ENCODE results near the gene FSTL3. TPM values are rescaled to one million over a fixed set of nuclear protein-coding genes. Genes with fewer than 3 reads are reported as not detected.
"Not testable (repeated sequence)": the region's sequence is repeated elsewhere in the genome, so short reads cannot be mapped to it uniquely, and the experiment has no call there.

Gene FSTL3
- total and polyA plus RNA-seq, 12 donors: 87.4 to 464 (median 176) TPM

GRCh38 chr19:728011-728410, 51.8 kb downstream of the FSTL3 start:
- no peaks in the 10 kb centered on the region for H3K27me3 ChIP-seq
- no peaks in the 10 kb centered on the region for H3K36me3 ChIP-seq (replicated peaks in 1 of 2)
- no peaks in the 10 kb centered on the region for H3K9me3 ChIP-seq (replicated peaks in 1 of 3)
- no peak overlapping the region for H3K4me3 ChIP-seq
- intact Hi-C loops (cut with DNase I): no loop called here
- peak in 6 of 7 donors; percentile 54 to 85 (median 65) for DNase-seq
- H3K4me1 ChIP-seq (replicated peaks in 1 of 2): peaks cover 0 to under 1% of the 10 kb centered on the region in 2 donors
- TF ChIP-seq POLR2A (IDR thresholded peaks at IDR 0.05) (no peak), CTCF (IDR thresholded peaks at IDR 0.05) (no peak)
- H3K27ac ChIP-seq: peak overlapping the region in 3 of 5 donors; percentile 46 to 88 (median 73)
- WGBS, 4 donors: 65 to 72% (median 67%) methylated on average over 12 to 26 of the region's 26 CpGs

GRCh38 chr19:729564-729963, 53.4 kb downstream of the FSTL3 start:
- intact Hi-C loops (cut with DNase I); H3K9me3 ChIP-seq (replicated peaks in 1 of 3); H3K4me3 ChIP-seq; H3K36me3 ChIP-seq (replicated peaks in 1 of 2); H3K4me1 ChIP-seq (replicated peaks in 1 of 2); H3K27me3 ChIP-seq; DNase-seq: not testable (repeated sequence)
- 89 to 98% (median 93%) methylated on average over 6 to 15 of the region's 15 CpGs for WGBS, 4 donors
- H3K27ac ChIP-seq: peak overlapping the region in 1 of 5 donors; percentile 52

GRCh38 chr19:729965-730668, 53.9 kb downstream of the FSTL3 start:
- DNase-seq: no peak
- H3K27ac ChIP-seq: peak overlapping the region in 1 of 5 donors; percentile 52
- no peaks in the 10 kb centered on the region for H3K4me1 ChIP-seq (replicated peaks in 1 of 2)
- no peaks in the 10 kb centered on the region for H3K36me3 ChIP-seq (replicated peaks in 1 of 2)
- H3K4me3 ChIP-seq: no peak overlapping the region
- 67 to 81% (median 76%) methylated on average over 13 to 14 of the region's 14 CpGs for WGBS, 4 donors
- no peak for TF ChIP-seq POLR2A (IDR thresholded peaks at IDR 0.05)
- no peak for TF ChIP-seq CTCF (IDR thresholded peaks at IDR 0.05)
- intact Hi-C loops (cut with DNase I): loop anchor here (5.0 to 10.0 kb wide), 2 partner anchors 63 to 135 kb away; no protein-coding TSS in a partner anchor
- H3K9me3 ChIP-seq (replicated peaks in 1 of 3): no peaks in the 10 kb centered on the region
- H3K27me3 ChIP-seq: no peaks in the 10 kb centered on the region

- Histone ChIP-seq H3K27me3 (no peaks in the 10 kb centered on the region), H3K4me1 (replicated peaks in 1 of 2) (no peaks in the 10 kb centered on the region), H3K4me3 (no peak overlapping the region), H3K9me3 (replicated peaks in 1 of 3) (no peaks in the 10 kb centered on the region), H3K36me3 (replicated peaks in 1 of 2) (no peaks in the 10 kb centered on the region), H3K27ac (no peak overlapping the region)
- WGBS, 4 donors: 89 to 96% (median 93%) methylated on average over 14 to 16 of the region's 16 CpGs
- DNase-seq: no peak
- no peak for TF ChIP-seq CTCF (IDR thresholded peaks at IDR 0.05)
- no peak for TF ChIP-seq POLR2A (IDR thresholded peaks at IDR 0.05)
- intact Hi-C loops (cut with DNase I): loop anchor here (5.0 to 10.0 kb wide), 2 partner anchors 64 to 136 kb away; no protein-coding TSS in a partner anchor
These were observed 54.8 kb downstream of the FSTL3 start for GRCh38 chr19:731000-731399.
